Gastroesophageal sphincter (tissue), 3 donors: ENCODE data around the gene VSTM2B.

Source experiments
- CTCF ChIP-seq, 4 experiments: fragments of 200-600 bp in 2 of 4; fragments of 450-650 bp in 2 of 4; sonication (generic) in 1 of 4; IDR thresholded peaks; one replicate each; pipeline ENCODE4 v1.5.1; 2017 to 2019; ENCODE audit warnings: antibody characterized with exemption in 4 of 4, mild to moderate bottlenecking in 2 of 4, moderate library complexity in 2 of 4
- EP300 ChIP-seq: sonication (generic); formaldehyde crosslinking; IDR thresholded peaks from one replicate; pipeline ENCODE4 v1.6.1; 2017; ENCODE audit warnings: antibody characterized with exemption, mild to moderate bottlenecking
- POLR2A ChIP-seq, 2 donors: fragments of 450-650 bp; IDR thresholded peaks; one replicate each; pipeline ENCODE4 v1.6.1; 2017; ENCODE audit warnings: antibody characterized with exemption in 2 of 2, mild to moderate bottlenecking in 2 of 2, moderate library complexity in 1 of 2
- POLR2AphosphoS5 ChIP-seq: sonication (generic); formaldehyde crosslinking; IDR thresholded peaks from one replicate; pipeline ENCODE4 v1.6.1; 2017; ENCODE audit warnings: antibody characterized with exemption

- TF ChIP-seq POLR2A (IDR thresholded peaks at IDR 0.05) (no peak), CTCF (IDR thresholded peaks at IDR 0.05) (no peak), EP300 (no peak), POLR2AphosphoS5 (no peak)
Observed at GRCh38 chr19:29578349-29578748, 52.6 kb downstream of the VSTM2B start.
